DMS53 (cell line): ENCODE measurements around the gene DSCAM.
A peak's percentile ranks its signal among the peaks of the same experiment; 100 is the strongest.

ENCODE experiments used
- DNase-seq: peaks from one replicate; lab custom pipeline; 2025; lab: John Stamatoyannopoulos, UW

Gene DSCAM

GRCh38 chr21:40647706-40648105 is 199.3 kb downstream of the DSCAM start:
- DNase-seq: no peak

GRCh38 chr21:40646651-40647050 is 200.3 kb downstream of the DSCAM start:
- DNase-seq: no peak

GRCh38 chr21:40641042-40641441 is 205.9 kb downstream of the DSCAM start:
- no peak for DNase-seq

- peak; percentile 9 for DNase-seq
Measured at GRCh38 chr21:40640266-40640789, 206.6 kb downstream of the DSCAM start.

- no peak for DNase-seq
Measured at GRCh38 chr21:40639616-40640194, 207.3 kb downstream of the DSCAM start.

GRCh38 chr21:40638466-40639251 is 208.3 kb downstream of the DSCAM start:
- no peak for DNase-seq

GRCh38 chr21:40636026-40636425 is 210.9 kb downstream of the DSCAM start:
- DNase-seq: no peak

GRCh38 chr21:40635391-40635790 is 211.6 kb downstream of the DSCAM start:
- DNase-seq: no peak

- DNase-seq: no peak
Measured at GRCh38 chr21:40634141-40634540, 212.8 kb downstream of the DSCAM start.

GRCh38 chr21:40633048-40633447 is 213.9 kb downstream of the DSCAM start:
- no peak for DNase-seq

- no peak for DNase-seq
Measured at GRCh38 chr21:40631211-40631610, 215.7 kb downstream of the DSCAM start.

- no peak for DNase-seq
Measured at GRCh38 chr21:40625991-40626390, 221.0 kb downstream of the DSCAM start.

- no peak for DNase-seq
Measured at GRCh38 chr21:40623528-40623927, 223.4 kb downstream of the DSCAM start.

GRCh38 chr21:40622531-40622930 is 224.4 kb downstream of the DSCAM start:
- DNase-seq: no peak

- DNase-seq: no peak
Measured at GRCh38 chr21:40620386-40621145, 226.4 kb downstream of the DSCAM start.

GRCh38 chr21:40618191-40618973 is 228.6 kb downstream of the DSCAM start:
- DNase-seq: no peak

GRCh38 chr21:40616377-40616704 is 230.6 kb downstream of the DSCAM start:
- no peak for DNase-seq

GRCh38 chr21:40615505-40616376 is 231.2 kb downstream of the DSCAM start:
- DNase-seq: peak; percentile 81

GRCh38 chr21:40613546-40614030 is 233.4 kb downstream of the DSCAM start:
- no peak for DNase-seq

GRCh38 chr21:40610345-40610744 is 236.6 kb downstream of the DSCAM start:
- DNase-seq: no peak

GRCh38 chr21:40606341-40606740 is 240.6 kb downstream of the DSCAM start:
- no peak for DNase-seq
